SH-SY5Y (cell line): ENCODE data around the gene KRTAP9-2.
"Not testable (repeated sequence)": the region's sequence is repeated elsewhere in the genome, so short reads cannot be mapped to it uniquely, and the experiment has no call there.

Source experiments
- GATA2 ChIP-seq: IDR thresholded peaks from 2 replicates; pipeline ENCODE4 v1.6.1; 2011; ENCODE audit warnings: mild to moderate bottlenecking, low read depth, low read length
- GATA3 ChIP-seq: IDR thresholded peaks from 2 replicates; pipeline ENCODE4 v1.6.1; 2011; ENCODE audit warnings: low read depth, mild to moderate bottlenecking, low read length, moderate library complexity

KRTAP9-2 gene

GRCh38 chr17:41226598-41227095 is at the start of gene KRTAP9-2:
KRTAP9-2 (plus strand) TSS chr17:41226648; CDS start chr17:41226655, 7 bp downstream.
- TF ChIP-seq GATA2, GATA3: not testable (repeated sequence)

- TF ChIP-seq GATA3 (no peak), GATA2 (no peak)
These were observed 49.6 kb upstream of the KRTAP9-2 start for GRCh38 chr17:41176744-41177387.

GRCh38 chr17:41177727-41178271 is 48.6 kb upstream of the KRTAP9-2 start, which contains the start of gene KRTAP4-2:
KRTAP4-2 (minus strand) TSS chr17:41178221; CDS start chr17:41178164, 57 bp downstream.
- TF ChIP-seq GATA2 (no peak), GATA3 (no peak)

- TF ChIP-seq GATA2 (no peak), GATA3 (no peak)
These were observed 48.1 kb upstream of the KRTAP9-2 start for GRCh38 chr17:41178341-41178740.

GRCh38 chr17:41178843-41179616 is 47.4 kb upstream of the KRTAP9-2 start:
- TF ChIP-seq GATA3 (no peak), GATA2 (no peak)

GRCh38 chr17:41184480-41184961 is 41.9 kb upstream of the KRTAP9-2 start, which contains the start of gene KRTAP4-1:
KRTAP4-1 (minus strand) TSS chr17:41184911; CDS start chr17:41184854, 57 bp downstream.
- TF ChIP-seq GATA3 (no peak), GATA2 (no peak)

- TF ChIP-seq GATA3 (no peak), GATA2 (no peak)
These were observed 41.4 kb upstream of the KRTAP9-2 start for GRCh38 chr17:41185001-41185400.

GRCh38 chr17:41186872-41187271 is 39.6 kb upstream of the KRTAP9-2 start:
- no peak for TF ChIP-seq GATA3
- TF ChIP-seq GATA2, result no peak

- TF ChIP-seq GATA2, GATA3: not testable (repeated sequence)
These were observed 36.6 kb upstream of the KRTAP9-2 start, which contains the start of gene KRTAP9-1 for GRCh38 chr17:41189837-41190318. KRTAP9-1 (plus strand) TSS chr17:41189887; CDS start chr17:41189887, 0 bp downstream.

- TF ChIP-seq GATA2, result no peak
- no peak for TF ChIP-seq GATA3
These were observed 36.1 kb upstream of the KRTAP9-2 start for GRCh38 chr17:41190328-41190727.

GRCh38 chr17:41196068-41196467 is 30.4 kb upstream of the KRTAP9-2 start:
- TF ChIP-seq GATA2 (no peak), GATA3 (no peak)

GRCh38 chr17:41199421-41200078 is 26.9 kb upstream of the KRTAP9-2 start:
- TF ChIP-seq GATA3, result no peak
- no peak for TF ChIP-seq GATA2

GRCh38 chr17:41211845-41212466 is 14.5 kb upstream of the KRTAP9-2 start:
- no peak for TF ChIP-seq GATA2
- no peak for TF ChIP-seq GATA3
